GM19035 (cell line): ENCODE measurements around the gene CELF6.
A peak's percentile ranks its signal among the peaks of the same experiment; 100 is the strongest.
"Not testable (repeated sequence)": the region's sequence is repeated elsewhere in the genome, so short reads cannot be mapped to it uniquely, and the experiment has no call there.

Source experiments
- ATAC-seq: cut with Tn5 transposase; IDR thresholded peaks from one replicate; pipeline ENCODE4 v1.9.1; 2021; ENCODE audit not compliant: unreplicated experiment

CELF6 gene

GRCh38 chr15:72318408-72318942 is 1.5 kb downstream of the CELF6 start:
- ATAC-seq: no peak

GRCh38 chr15:72315706-72316370 is 4.1 kb downstream of the CELF6 start:
- no peak for ATAC-seq

- no peak for ATAC-seq
Measured at GRCh38 chr15:72313881-72314280, 6.1 kb downstream of the CELF6 start.

GRCh38 chr15:72313448-72313840 is 6.5 kb downstream of the CELF6 start:
- ATAC-seq: no peak

GRCh38 chr15:72312605-72313447 is 7.1 kb downstream of the CELF6 start:
- ATAC-seq: peak; percentile 75

- ATAC-seq: no peak
Measured at GRCh38 chr15:72307026-72307425, 12.9 kb downstream of the CELF6 start.

- ATAC-seq: no peak
Measured at GRCh38 chr15:72306211-72306785, 13.7 kb downstream of the CELF6 start.

- no peak for ATAC-seq
Measured at GRCh38 chr15:72304596-72304995, 15.4 kb downstream of the CELF6 start.

- no peak for ATAC-seq
Measured at GRCh38 chr15:72302955-72303354, 17.0 kb downstream of the CELF6 start.

- no peak for ATAC-seq
Measured at GRCh38 chr15:72289597-72290325, 30.2 kb downstream of the CELF6 start.

GRCh38 chr15:72288796-72289596 is 31.0 kb downstream of the CELF6 start:
- ATAC-seq: no peak

GRCh38 chr15:72285927-72286516 is 33.9 kb downstream of the CELF6 start:
- no peak for ATAC-seq

- ATAC-seq: no peak
Measured at GRCh38 chr15:72285402-72285801, 34.6 kb downstream of the CELF6 start.

GRCh38 chr15:72284781-72285180 is 35.2 kb downstream of the CELF6 start:
- ATAC-seq: no peak

- ATAC-seq: no peak
Measured at GRCh38 chr15:72281713-72282112, 38.2 kb downstream of the CELF6 start.

- no peak for ATAC-seq
Measured at GRCh38 chr15:72280751-72281150, 39.2 kb downstream of the CELF6 start.

- ATAC-seq: no peak
Measured at GRCh38 chr15:72278737-72279136, 41.2 kb downstream of the CELF6 start.

- no peak for ATAC-seq
Measured at GRCh38 chr15:72276326-72276700, 43.6 kb downstream of the CELF6 start.

GRCh38 chr15:72275635-72276325 is 44.2 kb downstream of the CELF6 start:
- ATAC-seq: not testable (repeated sequence)
